HG03521 (cell line): ENCODE results near the gene MYLK.

Experiments
- ATAC-seq: cut with Tn5 transposase; IDR thresholded peaks from one replicate; pipeline ENCODE4 v1.9.1; 2021; ENCODE audit warnings: mild to moderate bottlenecking, moderate library complexity; ENCODE audit not compliant: unreplicated experiment

Gene MYLK

GRCh38 chr3:123683505-123684154, 200.5 kb downstream of the MYLK start:
- ATAC-seq, result no peak

- ATAC-seq, result no peak
These were observed 201.2 kb downstream of the MYLK start for GRCh38 chr3:123682781-123683504.

GRCh38 chr3:123682302-123682701, 201.8 kb downstream of the MYLK start:
- no peak for ATAC-seq

- ATAC-seq, result no peak
These were observed 204.3 kb downstream of the MYLK start for GRCh38 chr3:123679712-123680386.

- ATAC-seq, result no peak
These were observed 206.0 kb downstream of the MYLK start for GRCh38 chr3:123678108-123678511.

- ATAC-seq, result no peak
These were observed 211.5 kb downstream of the MYLK start for GRCh38 chr3:123672429-123673146.

GRCh38 chr3:123670743-123671142, 213.4 kb downstream of the MYLK start:
- no peak for ATAC-seq

GRCh38 chr3:123668906-123669305, 215.2 kb downstream of the MYLK start:
- no peak for ATAC-seq

GRCh38 chr3:123667784-123668183, 216.3 kb downstream of the MYLK start:
- no peak for ATAC-seq

GRCh38 chr3:123664753-123665152, 219.4 kb downstream of the MYLK start:
- ATAC-seq, result no peak

GRCh38 chr3:123663977-123664376, 220.2 kb downstream of the MYLK start:
- no peak for ATAC-seq

GRCh38 chr3:123661973-123662372, 222.2 kb downstream of the MYLK start:
- ATAC-seq, result no peak

GRCh38 chr3:123660900-123661299, 223.2 kb downstream of the MYLK start:
- ATAC-seq, result no peak

- no peak for ATAC-seq
These were observed 223.9 kb downstream of the MYLK start for GRCh38 chr3:123660141-123660675.

GRCh38 chr3:123658852-123659206, 225.3 kb downstream of the MYLK start:
- ATAC-seq, result no peak

- no peak for ATAC-seq
These were observed 225.8 kb downstream of the MYLK start for GRCh38 chr3:123658118-123658851.

- ATAC-seq, result no peak
These were observed 226.6 kb downstream of the MYLK start for GRCh38 chr3:123657568-123657967.

- no peak for ATAC-seq
These were observed 227.0 kb downstream of the MYLK start for GRCh38 chr3:123657111-123657510.

GRCh38 chr3:123656691-123657090, 227.4 kb downstream of the MYLK start:
- no peak for ATAC-seq

- ATAC-seq, result no peak
These were observed 227.9 kb downstream of the MYLK start for GRCh38 chr3:123656274-123656673.

- ATAC-seq, result no peak
These were observed 228.7 kb downstream of the MYLK start for GRCh38 chr3:123655400-123655799.
